GM19438 (cell line): ENCODE results near the gene COTL1.

ENCODE experiments used
- ATAC-seq: cut with Tn5 transposase; IDR thresholded peaks from one replicate; pipeline ENCODE4 v1.9.1; 2021; ENCODE audit warnings: low read depth; ENCODE audit not compliant: unreplicated experiment

Gene COTL1

GRCh38 chr16:84555418-84556196 lies 62.3 kb downstream of the COTL1 start:
- no peak for ATAC-seq

- no peak for ATAC-seq
Measured at GRCh38 chr16:84554627-84555328, 63.1 kb downstream of the COTL1 start.

GRCh38 chr16:84553873-84554399 lies 63.9 kb downstream of the COTL1 start:
- ATAC-seq: no peak

GRCh38 chr16:84552135-84552534 lies 65.7 kb downstream of the COTL1 start:
- ATAC-seq: no peak

GRCh38 chr16:84550096-84550495 lies 67.8 kb downstream of the COTL1 start:
- no peak for ATAC-seq

GRCh38 chr16:84548971-84549844 lies 68.7 kb downstream of the COTL1 start:
- no peak for ATAC-seq

GRCh38 chr16:84548508-84548907 lies 69.4 kb downstream of the COTL1 start:
- ATAC-seq: no peak

- ATAC-seq: no peak
Measured at GRCh38 chr16:84547546-84548061, 70.3 kb downstream of the COTL1 start.

GRCh38 chr16:84546669-84547545 lies 71.0 kb downstream of the COTL1 start:
- no peak for ATAC-seq

GRCh38 chr16:84545114-84545737 lies 72.7 kb downstream of the COTL1 start:
- no peak for ATAC-seq

GRCh38 chr16:84544031-84544773 lies 73.7 kb downstream of the COTL1 start:
- ATAC-seq: no peak

- ATAC-seq: no peak
Measured at GRCh38 chr16:84543253-84543652, 74.6 kb downstream of the COTL1 start.

GRCh38 chr16:84541999-84542817 lies 75.7 kb downstream of the COTL1 start:
- no peak for ATAC-seq

GRCh38 chr16:84540194-84540593 lies 77.7 kb downstream of the COTL1 start:
- ATAC-seq: no peak

- ATAC-seq: no peak
Measured at GRCh38 chr16:84538222-84538840, 79.5 kb downstream of the COTL1 start.

GRCh38 chr16:84537491-84538151 lies 80.3 kb downstream of the COTL1 start:
- ATAC-seq: no peak

- no peak for ATAC-seq
Measured at GRCh38 chr16:84535851-84536250, 82.0 kb downstream of the COTL1 start.
